ENCODE results near the gene CRYZL1.

Gene CRYZL1

GRCh38 chr21:33560965-33561364 is 80.6 kb downstream of the CRYZL1 start:
- no peak for DNase-seq (ENCODE audit: low spot score)

- no peak for DNase-seq (ENCODE audit: low spot score)
Measured at GRCh38 chr21:33559813-33560212, 81.7 kb downstream of the CRYZL1 start.

- no peak for DNase-seq (ENCODE audit: low spot score)
Measured at GRCh38 chr21:33558777-33559421, 82.6 kb downstream of the CRYZL1 start.

- no peak for DNase-seq (ENCODE audit: low spot score)
Measured at GRCh38 chr21:33557447-33557846, 84.1 kb downstream of the CRYZL1 start.

GRCh38 chr21:33554982-33555344 is 86.6 kb downstream of the CRYZL1 start:
- no peak for DNase-seq (ENCODE audit: low spot score)

- DNase-seq (ENCODE audit: low spot score), result no peak
Measured at GRCh38 chr21:33554236-33554981, 87.1 kb downstream of the CRYZL1 start.

- no peak for DNase-seq (ENCODE audit: low spot score)
Measured at GRCh38 chr21:33552999-33553598, 88.4 kb downstream of the CRYZL1 start.

- no peak for DNase-seq (ENCODE audit: low spot score)
Measured at GRCh38 chr21:33552093-33552998, 89.2 kb downstream of the CRYZL1 start.

GRCh38 chr21:33551664-33552063 is 89.9 kb downstream of the CRYZL1 start:
- DNase-seq (ENCODE audit: low spot score), result no peak

- no peak for DNase-seq (ENCODE audit: low spot score)
Measured at GRCh38 chr21:33550772-33551660, 90.5 kb downstream of the CRYZL1 start.

GRCh38 chr21:33549848-33550771 is 91.4 kb downstream of the CRYZL1 start:
- DNase-seq (ENCODE audit: low spot score), result no peak

- DNase-seq (ENCODE audit: low spot score), result no peak
Measured at GRCh38 chr21:33546086-33546485, 95.5 kb downstream of the CRYZL1 start.

- DNase-seq (ENCODE audit: low spot score), result no peak
Measured at GRCh38 chr21:33544451-33545195, 96.9 kb downstream of the CRYZL1 start.

- DNase-seq (ENCODE audit: low spot score), result no peak
Measured at GRCh38 chr21:33543505-33544129, 97.9 kb downstream of the CRYZL1 start.

- DNase-seq (ENCODE audit: low spot score), result peak; percentile 99
Measured at GRCh38 chr21:33542640-33543504, 98.7 kb downstream of the CRYZL1 start, which contains the start of gene SON. TSS of gene SON (plus strand) at chr21:33543038. CDS start at chr21:33543093, 55 bp downstream.

- peak; percentile 89 for DNase-seq (ENCODE audit: low spot score)
Measured at GRCh38 chr21:33541756-33542639, 99.5 kb downstream of the CRYZL1 start, which contains the start of gene GART. TSS of gene GART (minus strand) at chr21:33542117. CDS start at chr21:33539315, 2,802 bp downstream.
